Tracheal epithelial cell (primary cell): ENCODE data around the gene CSPG5. TPM values are rescaled to one million over a fixed set of nuclear protein-coding genes. Genes with fewer than 3 reads are reported as not detected.

Experiments used
- total RNA-seq: library from RNA; depleted of rRNA; stranded (reverse); fragments of >200 nt; gene quantifications from 2 replicates; pipeline ENCODE4 v1.2.1, GENCODE V29; 2014

CSPG5 gene, protein sequence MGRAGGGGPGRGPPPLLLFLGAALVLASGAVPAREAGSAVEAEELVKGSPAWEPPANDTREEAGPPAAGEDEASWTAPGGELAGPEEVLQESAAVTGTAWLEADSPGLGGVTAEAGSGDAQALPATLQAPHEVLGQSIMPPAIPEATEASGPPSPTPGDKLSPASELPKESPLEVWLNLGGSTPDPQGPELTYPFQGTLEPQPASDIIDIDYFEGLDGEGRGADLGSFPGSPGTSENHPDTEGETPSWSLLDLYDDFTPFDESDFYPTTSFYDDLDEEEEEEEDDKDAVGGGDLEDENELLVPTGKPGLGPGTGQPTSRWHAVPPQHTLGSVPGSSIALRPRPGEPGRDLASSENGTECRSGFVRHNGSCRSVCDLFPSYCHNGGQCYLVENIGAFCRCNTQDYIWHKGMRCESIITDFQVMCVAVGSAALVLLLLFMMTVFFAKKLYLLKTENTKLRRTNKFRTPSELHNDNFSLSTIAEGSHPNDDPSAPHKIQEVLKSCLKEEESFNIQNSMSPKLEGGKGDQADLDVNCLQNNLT
- 0.21 and 0.72 TPM in 2 replicates for total RNA-seq

DNA sequence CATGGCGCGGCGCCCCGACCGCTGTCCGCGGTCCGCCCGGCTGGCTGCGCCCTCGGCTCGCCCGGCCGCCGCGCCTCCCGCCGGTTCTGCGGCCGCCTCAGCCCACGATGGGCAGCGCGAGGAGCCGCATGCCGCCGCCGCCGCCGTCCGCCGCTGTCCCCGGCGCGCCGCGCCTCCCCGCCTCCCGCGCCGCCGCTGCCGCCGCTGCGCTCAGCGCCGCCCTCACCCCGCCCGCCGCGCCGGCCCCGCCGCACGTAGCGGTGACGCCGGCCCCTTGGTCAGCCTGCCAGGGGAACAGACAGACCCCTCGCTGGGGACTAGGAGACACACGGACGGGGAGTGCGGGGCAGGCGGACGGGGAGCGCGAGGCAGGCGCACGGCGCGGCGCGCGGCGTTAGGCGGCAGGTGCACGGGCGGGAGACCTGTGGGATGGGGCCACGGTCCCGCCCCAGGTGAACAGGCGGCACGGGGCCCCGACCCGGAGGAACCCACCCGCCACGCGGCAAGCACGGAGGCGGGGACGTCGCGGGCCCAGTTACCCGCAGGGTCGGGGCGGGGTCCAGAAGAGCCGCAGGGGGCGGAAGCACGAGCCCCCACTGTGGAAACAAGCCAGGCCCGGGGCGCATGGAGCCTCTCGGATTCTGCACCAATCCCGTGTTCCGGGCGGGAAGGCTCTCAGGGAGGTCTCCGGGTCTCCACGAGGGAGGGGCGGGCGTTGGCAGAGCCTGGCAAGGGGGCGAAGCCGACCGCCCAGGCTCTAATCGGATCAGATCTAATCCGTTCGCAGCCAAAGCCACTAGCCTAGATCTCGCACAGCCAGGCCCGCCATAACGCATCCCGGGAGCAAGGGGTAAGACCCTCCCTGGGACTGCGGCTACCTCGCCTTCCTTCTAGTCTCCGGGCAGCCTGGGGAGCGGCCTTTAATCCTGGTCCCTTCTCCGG is at the start of gene CSPG5:
TSS of gene CSPG5 (minus strand) at position 175 of the 942 bp plus-strand sequence. CDS start at position 3, 172 bp downstream.

DNA sequence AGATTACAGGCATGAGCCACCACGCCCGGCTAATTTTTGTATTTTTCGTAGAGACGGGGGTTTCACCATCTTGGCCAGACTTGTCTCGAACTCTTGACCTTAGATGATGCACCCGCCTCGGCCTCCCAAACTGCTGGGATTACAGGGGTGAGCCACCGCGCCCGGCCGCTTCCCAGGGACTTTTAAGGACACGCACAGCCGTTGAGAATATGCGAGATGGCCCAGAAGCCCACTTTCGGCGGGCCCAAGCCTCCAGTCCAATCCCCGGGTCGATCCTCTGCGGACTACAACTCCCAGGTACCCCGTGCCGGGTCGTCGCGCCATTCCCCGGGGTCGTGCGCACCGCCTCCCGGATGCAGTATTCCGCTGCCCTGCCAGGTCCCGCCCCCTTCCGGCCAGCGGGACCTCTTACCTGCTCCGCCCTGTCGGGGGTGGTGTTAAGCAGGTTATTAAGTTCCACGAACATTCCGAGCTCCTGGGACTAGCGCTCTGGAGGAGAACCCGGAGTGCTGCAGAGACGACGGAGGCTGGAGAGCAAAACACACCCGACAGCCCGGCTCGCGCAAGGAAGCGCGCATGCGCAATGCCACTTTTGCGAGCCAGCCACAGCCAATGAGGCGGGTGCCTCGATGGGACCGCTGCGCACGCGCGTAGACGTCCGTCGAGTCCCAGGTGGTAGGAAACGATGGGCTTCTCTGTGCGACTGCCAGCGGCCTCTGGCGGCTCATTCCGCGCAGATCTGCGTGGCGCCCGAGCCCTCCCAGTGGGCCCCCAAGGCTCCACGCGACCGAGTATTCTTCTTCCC is 65.3 kb downstream of the CSPG5 start, which contains the start of gene ELP6:
TSS of gene ELP6 (minus strand) at position 588 of the 805 bp plus-strand sequence. CDS start at position 466, 122 bp downstream.

Other genes with a start within 250 kb of the CSPG5 start
- 14.9 and 16.8 TPM in 2 replicates for gene PTPN23, start 197.8 kb downstream of the CSPG5 start, total RNA-seq
- gene SCAP, start 102.9 kb downstream of the CSPG5 start, total RNA-seq, result 78.9 and 81.2 TPM in 2 replicates
- gene ELP6, start 65.2 kb downstream of the CSPG5 start, total RNA-seq, result 13.4 and 15.2 TPM in 2 replicates
- gene SMARCC1, start 203.0 kb upstream of the CSPG5 start, total RNA-seq, result 30.7 and 37.1 TPM in 2 replicates
- gene DHX30, start 224.3 kb upstream of the CSPG5 start, total RNA-seq, result 71.8 and 84.3 TPM in 2 replicates